Hindlimb muscle (tissue), 1 donor: ENCODE measurements around the gene MRPL36. TPM values are rescaled to one million over a fixed set of nuclear protein-coding genes. Genes with fewer than 3 reads are reported as not detected.
A peak's percentile ranks its signal among the peaks of the same experiment; 100 is the strongest.
"Not testable (repeated sequence)": the region's sequence is repeated elsewhere in the genome, so short reads cannot be mapped to it uniquely, and the experiment has no call there.

Source experiments
- DNase-seq: peaks from one replicate; pipeline ENCODE4 v3.0.0-alpha.2; 2013
- polyA plus RNA-seq: library from polyadenylated mRNA; unstranded; fragments of 120-200 nt; gene quantifications from one replicate; pipeline ENCODE4 v1.2.1, GENCODE V29; 2013; ENCODE audit not compliant: insufficient read length

Gene MRPL36
- polyA plus RNA-seq, 1 donor, result 32.8 TPM

DNA sequence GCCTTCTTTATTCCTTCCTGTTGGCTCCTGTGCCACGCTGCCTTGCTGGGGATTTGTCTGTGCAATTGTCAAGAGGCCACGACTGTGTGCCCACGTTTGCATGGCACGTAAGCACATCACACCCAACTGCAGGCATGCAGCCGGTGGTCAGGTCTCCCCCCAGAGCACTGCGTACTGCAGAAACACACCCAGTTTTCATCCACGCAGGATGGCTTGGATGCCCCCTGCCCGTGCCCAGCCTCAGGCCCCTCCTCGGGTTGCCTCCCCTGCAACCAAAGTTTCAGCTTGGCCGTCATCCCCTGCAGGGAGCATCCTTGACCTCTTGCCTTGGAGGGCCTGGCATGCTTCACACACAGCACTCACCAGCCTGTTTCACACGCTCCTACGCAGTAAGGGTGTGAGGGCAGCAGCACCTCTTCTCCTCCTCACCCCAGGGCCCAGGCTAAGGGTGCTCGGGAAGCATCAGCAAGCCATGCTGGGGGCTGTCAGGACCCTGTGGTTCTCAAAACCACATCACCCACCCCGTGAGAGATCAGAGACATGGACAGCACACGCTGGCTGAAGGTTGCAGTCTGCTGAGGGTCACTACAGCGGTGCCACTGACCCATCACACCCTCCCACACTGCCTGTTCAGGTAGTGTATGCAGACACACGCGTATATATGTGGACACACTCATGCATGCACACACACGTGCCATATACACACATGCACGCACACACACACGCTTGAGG is 3.1 kb downstream of the MRPL36 start:
- no peak for DNase-seq

DNA sequence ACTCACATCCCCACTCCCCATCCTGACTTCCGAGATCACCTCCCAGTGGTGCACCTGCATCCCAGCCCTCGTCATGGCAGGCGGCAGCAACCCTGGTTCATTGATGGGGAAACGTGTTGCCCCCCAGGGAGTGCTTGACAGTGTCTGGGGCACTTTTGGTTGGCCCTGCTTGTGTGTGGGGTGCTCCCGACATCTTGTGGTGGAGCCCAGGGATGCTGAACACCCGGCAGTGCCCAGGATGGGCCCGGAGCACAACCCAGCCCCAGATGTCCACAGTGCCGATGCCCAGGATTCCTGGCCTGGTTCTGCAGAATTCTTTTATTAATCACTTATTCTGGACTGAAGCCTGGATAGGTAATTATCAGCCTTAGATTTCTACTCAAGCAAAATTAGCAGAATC is 3.7 kb downstream of the MRPL36 start:
- DNase-seq, result no peak

DNA sequence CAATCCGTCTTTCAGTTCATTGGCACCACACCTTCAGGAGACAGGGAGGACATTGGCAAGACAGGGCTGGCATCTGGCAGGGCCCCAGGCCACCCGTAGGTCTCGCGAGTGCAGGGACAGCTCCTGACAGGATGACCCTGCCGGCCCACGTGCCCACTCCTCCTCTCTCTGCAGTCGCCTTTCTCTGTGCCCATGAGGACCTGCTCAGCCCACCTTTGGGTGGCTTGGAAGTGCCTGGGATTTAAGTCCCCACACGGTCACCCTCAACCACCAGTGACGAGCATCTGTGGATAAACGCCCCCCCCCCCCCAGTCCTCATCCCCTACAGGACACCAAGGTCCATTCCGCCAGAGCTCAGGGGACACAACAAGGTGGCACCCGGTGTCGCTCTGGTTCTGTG is 4.1 kb downstream of the MRPL36 start:
- DNase-seq, result no peak

DNA sequence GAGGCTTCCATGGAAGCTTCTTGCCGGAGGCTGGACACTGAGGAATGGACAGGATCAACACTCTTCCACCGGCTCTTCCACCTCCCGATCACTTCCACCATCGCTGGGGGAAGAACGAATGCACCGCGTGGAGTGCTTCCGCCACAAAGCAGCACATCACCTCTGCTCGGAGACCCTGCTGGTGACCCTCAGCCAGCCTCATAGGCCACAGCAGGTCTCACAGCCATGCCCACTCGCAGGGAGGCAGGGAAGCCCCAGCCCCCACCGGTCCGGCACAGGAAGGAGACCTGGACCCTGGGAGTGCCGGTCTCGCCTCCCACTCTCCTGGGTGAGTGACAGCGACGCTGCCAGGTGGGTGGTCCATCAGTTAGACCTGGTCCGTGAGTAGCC is 4.7 kb downstream of the MRPL36 start:
- DNase-seq, result no peak

DNA sequence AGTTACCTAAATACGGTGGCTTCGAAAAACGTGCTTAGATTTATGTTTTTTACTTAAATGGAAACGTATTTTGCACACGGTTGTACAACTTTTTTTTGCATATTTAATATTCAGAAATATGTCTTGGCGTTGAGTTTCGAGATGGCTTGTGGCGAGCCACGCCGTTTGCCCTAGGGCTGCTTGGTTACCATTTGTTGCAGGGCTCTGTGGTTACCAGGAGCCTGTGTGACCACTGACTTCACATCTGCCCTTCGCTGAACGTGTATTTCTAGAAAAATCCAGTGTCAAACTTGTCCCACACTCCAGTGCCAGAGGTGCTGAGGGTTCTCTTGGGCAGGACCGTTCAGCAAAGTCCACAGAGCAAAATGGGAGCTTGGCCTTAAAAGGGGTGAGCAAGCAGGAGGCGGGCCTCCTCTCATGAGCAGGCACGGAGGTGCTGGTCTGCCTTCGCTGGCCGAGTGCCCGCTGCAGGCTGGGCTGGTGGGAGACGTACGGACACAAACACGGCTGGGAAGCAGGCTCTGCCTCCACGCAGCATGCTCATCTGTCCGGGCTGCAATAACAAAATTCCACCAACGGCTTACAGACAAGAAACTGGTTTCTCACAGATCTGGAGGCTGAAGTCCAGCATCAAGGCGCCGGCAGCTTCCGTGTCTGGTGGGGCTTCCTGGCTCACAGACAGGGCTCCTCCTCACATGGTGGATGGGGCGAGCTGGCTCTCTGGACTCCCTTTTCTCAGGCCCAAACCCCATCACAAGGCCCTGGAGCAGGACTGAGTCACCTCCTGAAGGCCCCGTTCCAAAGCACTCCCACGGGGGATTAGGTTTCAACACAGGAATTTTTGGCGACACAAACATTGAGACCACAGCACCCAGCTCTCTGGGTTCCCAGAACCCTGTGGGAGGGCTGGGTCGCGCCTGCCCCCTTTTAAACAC is 5.4 kb downstream of the MRPL36 start:
- no peak for DNase-seq

DNA sequence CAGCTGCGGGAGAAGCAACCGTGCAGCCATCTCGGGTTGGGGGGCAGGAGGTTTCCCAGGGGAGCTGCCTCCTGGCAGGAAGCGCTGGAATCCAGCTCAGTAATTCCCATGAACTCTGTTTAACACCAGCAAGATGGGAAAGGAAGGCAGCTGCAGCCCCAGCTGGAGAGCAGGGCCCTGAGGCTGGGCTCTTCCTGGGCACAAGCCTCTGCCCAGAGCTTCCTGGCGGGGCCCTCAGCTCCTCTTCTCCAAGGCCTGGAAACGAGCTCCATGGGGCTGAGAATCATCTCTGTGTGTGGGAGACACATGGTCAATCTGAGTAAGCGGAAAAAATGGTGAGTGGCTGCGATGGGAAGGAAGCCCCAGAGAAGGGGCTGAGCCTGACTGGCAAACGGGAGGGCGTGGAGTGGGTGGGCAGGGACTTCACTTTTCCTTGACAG is 6.3 kb downstream of the MRPL36 start:
- DNase-seq, result peak; percentile 30

DNA sequence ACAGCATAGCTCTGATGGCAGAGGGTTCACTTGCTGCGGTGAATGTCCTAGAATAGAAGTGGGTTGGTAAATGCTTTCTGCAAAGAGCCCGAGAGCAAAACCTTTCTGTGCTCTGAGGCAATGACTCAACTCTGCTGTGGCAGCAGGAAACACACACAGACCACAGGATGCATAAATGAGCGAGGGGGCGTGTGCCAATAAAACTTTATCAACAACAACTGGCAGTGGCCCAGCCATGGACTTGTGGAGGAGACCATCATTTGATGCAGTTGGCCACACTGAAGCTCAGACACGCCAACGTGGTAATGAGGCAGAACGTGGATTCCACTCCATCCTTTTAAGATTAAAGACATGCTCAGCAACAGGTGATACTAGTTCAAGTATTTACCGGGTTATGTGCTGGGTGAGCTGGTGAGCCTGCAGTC is 6.8 kb downstream of the MRPL36 start:
- DNase-seq, result no peak

DNA sequence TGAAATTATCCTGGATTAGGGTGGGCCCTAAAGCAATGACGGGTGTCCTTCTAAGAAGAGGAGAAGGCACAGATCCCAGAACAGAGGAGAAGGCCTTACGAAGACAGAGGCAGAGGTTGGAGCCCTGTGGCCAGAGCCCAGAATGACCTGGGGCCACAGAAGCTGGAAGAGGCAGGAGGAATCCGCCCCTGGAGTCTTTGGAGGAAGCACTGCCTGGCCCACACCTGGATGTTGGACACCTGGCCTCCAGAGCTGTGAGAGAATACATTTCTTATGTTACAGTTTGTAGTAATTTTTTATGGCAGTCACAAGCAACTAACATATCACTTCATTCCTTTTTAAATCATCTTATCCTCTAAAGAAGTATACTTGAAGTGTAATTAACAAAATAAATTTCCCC is 8.5 kb downstream of the MRPL36 start:
- DNase-seq, result no peak

DNA sequence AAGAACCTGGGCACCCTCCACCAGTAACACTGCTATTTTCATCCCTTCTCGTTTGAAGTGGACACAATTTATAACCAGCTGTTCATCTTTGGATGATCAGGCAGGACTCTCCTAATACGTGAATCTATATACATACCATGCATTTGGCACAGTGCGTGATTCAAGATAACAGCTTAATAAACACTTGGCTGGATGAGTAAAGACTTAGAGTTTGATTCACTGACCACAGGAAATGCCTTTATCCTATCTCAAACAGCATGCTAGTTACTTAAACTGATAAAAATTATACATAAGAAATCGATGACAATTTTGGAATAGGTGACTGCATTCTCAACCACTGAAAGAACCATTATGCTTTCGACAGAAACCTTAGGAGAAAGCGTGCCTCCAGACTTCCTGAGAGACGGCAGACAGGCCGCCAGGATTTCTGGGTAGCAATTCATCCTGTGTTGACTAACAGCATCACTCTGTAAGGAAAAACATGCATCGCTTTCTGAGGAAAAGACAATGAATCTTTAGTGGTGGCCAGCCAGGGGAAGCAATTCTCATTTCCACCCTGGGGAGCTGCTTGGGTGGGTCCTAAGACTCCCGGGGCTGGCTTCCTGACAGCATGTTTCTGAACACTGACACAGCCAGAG is 9.7 kb downstream of the MRPL36 start:
- DNase-seq, result no peak

DNA sequence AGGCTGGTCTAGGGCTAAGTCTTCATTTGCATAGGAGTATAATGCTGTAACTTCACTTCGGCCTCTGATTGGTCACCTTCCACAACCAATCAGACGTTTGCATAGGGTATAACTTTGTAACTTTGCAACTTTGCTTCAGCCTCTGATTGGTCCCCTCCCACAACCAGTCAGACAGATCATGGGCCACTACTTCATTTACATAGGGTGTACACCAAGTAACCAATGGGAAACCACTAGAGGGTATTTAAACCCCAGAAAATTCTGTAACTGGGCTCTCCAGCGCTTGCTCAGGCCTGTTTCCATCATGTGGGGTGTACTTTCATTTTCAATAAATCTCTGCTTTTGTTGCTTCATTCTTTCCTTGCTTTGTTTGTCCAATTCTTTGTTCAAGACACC is 10.2 kb downstream of the MRPL36 start:
- not testable (repeated sequence) for DNase-seq

DNA sequence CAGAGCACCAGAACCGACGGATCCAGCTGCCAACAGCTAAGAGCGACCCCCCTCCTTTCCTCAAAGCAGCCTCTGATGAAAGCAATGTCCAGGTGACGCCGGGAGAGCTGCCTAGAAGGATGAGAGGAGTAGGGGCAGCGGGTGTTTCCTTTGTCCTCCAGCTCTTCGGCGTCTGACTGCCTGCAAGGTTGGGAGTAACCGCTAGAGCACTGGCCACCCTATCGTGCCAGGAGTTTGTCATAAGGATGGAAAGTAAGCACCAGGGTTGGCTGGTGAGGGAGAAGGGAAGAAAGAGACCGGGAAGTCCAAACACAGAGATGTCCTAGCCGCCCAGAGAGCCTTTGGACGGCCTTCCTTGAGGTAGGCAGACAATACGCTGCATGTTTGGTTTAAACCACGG is 10.8 kb downstream of the MRPL36 start:
- DNase-seq, result no peak

DNA sequence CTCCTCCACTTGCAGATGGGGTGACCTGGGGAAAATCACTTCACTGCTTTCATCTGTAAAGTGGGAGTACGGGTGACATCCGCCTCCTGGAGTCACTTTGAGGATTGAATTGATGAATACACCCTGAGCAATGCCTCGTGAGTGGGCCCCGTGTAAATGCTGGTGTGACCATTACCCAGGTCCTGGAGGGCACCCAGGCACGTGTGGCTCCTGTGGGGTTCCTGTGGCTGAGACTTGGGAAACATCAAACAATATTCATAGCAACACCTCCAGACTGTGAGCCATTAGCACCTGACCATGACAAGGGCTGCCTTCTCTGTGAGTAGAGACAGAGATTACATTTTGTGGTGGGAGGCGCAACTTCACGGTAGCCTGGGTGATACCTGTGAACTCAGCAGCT is 11.4 kb downstream of the MRPL36 start:
- no peak for DNase-seq

DNA sequence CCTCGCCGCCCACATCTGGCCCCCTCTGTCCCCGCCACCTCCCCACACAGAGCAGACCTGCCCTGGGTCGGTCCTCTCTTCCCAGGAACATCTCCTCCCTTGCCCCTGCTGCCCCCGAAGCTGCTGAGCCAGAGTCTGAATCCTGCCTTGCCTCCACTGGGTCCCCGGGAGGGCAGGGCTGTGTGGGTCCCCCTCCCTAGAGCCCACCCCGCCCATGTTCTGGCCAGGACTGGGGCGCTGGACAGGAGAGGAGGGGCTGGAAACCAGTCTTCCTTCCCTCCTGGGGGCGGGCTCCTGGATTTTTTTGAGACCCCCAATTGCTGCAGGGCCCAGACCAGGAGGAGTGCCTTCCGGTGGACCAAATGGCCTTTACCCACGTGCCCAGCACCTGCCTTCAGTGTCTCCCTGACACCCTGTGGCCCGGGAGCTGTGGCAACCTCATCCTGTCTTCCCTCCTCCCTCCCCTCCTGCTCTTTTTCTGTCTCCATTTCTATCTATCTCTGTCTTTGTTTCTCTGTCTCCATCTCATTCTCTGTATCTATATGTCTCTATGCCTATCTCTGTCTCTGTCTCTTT is 12.1 kb downstream of the MRPL36 start:
- no peak for DNase-seq

DNA sequence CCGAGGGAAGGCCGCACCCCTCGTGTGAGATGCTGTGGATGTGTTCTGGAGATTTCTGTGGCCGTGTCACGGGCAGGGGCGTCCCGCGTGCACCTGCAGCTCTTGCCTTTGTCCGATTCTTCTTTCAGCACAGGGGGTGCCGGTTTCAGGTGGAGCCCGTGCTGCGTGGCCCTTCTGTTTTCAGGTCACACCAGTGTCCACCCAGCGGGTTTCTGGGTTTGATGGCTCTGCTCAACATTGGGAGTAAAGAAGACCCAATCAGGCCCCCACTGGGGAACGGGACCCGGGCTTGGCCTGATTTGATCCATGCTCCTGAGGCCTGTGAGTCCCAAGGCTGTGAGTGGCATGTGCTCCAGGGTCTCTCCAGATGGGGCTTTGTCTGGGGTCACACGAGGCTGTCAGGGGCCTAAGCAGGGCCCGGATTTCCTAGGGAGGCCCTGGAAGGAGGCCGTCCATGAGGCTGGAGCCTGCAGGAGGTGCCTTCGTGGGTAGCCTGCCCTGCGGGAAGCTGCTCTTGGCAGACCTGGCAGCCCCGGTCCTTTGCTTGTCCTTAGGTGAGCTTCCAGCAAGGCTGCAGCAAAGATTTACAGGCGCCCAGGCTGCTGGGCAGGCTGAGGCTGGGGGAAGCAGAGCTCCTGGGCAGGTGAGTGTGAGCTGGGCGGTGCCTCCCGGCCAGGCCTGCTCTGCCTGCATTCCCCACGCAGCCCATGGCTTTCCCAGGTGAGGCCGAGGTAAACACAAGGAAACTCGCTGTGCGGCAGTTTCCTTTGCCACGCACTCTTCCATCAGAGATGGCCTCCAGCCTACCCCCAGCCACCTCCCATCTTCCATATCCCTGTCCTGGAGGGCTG is 12.8 kb downstream of the MRPL36 start:
- DNase-seq, result no peak

DNA sequence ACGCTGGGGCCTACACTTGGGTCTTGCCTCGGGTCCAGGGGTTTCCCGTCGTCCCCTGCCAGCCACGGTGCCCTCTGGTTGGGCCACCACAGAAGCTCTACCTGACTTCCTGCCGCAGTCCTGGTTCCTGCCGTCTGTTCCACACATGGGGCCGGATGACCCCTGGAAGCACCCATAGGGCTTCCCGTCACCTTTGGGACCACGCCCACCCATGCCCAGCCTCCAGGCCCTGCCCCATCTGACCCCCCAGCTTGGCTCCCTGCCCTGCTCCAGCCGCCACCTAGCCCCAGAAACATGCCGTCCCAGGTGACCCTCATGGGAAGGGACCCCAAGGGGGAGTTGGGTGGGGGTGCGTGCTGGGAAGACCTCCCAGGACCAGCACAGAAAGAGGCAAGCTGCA is 13.7 kb downstream of the MRPL36 start:
- no peak for DNase-seq

DNA sequence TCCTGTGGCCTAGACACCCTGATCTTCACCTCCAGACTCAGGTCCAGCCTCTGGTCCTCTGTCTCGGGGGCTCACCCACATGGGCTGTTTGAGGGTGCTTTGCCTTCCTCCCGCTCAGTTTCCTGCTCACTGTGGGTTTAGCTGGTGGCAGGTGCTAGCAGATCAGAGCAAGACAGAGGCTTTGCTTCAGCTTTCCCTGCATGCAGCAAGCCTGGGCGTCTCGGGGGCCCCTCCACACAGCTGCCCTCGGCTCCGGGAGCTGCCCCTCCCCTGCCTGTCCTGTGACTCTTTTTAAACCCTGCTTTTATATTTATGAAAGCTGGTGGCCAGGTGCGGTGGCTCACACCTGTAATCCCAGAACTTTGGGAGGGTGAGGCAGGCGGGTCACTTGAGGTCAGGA is 14.6 kb downstream of the MRPL36 start:
- no peak for DNase-seq

DNA sequence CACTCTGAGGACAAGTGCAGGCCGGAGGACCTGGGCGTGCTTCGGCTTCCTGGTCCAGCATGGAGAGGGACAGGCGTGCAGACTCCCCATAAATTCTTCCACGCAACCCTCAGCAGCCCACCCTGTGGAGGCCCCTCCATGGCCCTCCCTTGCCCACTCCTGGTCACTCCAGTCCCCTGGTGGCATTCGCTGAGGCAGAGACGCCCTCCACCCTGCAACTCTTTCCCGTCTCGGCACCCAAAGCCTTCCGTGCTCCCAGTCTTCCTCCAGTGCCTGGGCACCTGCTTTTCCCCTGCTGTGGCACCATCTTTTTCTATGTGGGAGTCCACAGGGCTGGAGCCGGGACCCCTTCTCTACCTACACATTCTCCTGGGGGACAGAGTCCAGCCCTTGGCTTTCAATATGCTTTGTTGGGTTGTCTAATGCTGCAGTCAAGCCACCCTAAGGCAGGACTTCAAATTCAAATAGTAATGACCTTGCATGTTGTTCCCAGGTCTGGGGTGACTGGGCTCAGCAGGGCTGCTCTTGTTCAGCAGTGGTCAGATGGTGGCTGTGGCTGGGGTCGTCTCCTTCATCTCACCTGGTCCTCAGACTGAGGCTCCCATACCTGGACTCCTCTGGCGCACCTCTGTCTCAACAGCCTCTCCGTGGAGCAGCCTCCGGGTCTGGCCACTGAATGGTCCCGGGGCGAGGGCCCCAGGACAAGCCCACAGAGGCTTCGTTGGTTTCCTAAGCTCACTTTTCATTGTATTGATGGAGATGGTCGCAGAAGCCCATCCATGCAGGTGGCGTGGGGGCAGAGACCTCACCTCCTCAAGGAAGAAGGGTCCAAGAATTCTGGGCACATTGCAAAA is 15.2 kb downstream of the MRPL36 start:
- no peak for DNase-seq

DNA sequence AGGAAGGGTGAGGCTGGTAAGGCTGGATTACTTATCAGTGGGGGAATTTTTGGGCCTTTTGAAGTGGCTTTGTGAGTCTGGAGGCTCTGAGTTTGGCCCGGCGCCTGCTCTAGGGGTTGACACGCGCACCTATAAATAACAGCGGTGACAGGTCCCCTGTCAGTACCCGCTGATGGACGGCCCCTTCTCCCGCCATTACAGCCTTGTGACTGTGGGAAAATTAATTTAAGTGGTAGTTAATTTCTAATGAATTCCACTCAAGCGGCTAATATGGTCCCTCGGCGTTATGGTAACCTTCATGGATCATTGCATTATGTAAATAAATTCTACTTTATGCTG is 16.5 kb downstream of the MRPL36 start:
- DNase-seq, result no peak

DNA sequence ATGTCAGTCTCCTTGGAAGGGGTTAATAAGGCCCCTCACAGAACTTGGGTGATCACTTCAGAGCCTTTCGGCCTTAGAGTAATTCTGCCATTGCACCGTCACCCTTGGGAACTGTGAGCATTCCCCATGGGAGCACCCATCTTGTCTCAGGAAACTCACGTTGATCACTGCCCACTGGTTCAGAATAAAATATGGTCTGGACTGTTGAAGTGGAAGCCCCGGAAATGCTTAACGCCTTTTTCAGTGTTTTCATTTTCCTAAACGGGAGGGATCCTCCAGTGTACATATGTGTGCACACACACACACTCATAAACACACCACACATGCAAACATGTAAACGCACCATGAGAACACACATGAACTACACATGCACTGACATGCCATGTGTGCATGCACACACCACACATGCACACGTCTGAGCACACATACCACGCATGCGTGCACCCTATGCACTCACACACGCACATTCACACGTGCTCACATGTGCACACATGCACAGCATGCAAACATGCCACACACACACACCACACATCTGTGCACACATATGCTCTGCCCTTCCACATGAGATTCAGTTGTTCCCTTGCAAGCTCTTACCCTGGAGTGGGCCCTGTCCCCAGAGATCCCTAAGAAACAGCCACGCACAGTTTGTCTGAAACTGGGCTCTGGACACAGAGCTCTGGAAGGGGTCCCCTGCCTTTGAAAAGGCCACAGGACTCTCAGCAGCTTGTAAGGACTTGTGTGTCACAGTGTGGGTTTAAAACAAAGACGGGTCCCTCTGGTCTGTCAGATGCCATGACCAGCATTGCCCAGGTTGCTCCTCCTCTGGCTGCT is 17.0 kb downstream of the MRPL36 start:
- no peak for DNase-seq

DNA sequence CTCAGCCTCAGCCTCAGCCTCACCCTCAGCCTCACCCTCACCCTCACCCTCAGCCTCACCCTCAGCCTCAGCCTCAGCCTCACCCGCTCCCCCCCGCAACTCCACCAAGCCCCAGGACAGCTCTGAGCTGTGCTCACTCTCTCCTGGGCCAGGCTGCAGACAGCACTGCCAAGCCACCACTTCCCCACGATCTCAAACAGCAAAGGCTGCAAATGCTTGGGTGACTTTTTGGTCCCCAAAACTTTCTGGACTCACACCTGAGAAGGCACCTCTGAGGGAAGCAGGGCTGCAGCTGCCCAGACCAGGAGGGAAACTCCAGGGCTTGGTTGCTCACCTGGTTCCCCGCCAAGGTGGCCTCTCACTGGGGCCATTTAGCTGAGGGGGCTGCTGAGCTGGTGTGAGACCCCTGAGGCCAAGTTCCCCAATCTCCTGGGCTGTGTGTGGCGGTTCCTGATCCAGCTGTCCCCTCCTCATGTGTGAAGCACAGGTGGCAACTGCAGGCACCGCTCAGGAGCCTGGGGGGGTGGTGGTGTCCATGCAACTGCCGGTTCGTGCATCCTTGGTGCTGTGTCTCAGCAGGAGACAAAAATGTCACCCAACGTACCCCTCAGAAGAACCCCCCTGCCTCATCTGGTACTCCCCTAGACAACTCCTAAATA is 17.8 kb downstream of the MRPL36 start:
- DNase-seq, result no peak
